ENCODE measurements around the gene MAP3K5.

MAP3K5 gene

DNA sequence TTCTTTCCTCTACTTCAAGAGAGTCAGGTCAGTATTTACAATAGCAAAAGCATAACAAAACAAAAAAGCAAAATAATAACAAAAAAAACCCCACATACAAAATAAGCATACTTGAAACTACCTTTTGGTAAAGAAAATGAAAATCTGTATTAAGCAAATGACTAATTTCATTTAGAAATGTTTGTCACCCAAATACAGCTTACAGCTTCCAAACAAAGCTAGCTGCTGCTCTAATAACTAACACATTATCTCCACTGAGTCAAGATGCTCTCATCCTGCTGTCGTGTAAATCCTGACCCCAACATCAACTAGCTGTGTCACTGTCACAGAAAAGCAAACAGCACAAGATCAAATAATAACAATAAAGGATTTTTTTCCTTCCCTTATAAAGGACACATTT is 263.8 kb downstream of the MAP3K5 start:
- DNase-seq (ENCODE audit: extremely low read depth, low read depth), result no peak

DNA sequence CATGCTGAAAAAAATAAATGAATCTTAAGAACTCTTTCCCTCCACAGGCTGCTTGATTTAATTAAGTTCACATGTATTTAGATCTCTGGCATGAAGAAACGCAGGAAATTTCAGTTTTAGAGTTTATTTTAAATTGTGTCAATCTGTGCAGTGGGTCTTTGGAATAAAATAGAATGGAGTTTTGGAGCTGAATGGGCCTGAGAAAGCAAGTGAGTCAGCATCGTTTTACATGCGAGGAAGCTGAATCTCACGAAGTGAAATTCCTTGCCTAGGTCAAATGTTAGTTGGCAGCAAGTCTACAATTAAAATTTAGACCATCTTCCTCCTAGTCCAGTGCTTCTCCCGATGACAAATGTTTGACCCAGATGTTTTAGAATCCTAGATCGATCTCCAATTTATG is 264.4 kb downstream of the MAP3K5 start:
- TF ChIP-seq, protein P1, sequence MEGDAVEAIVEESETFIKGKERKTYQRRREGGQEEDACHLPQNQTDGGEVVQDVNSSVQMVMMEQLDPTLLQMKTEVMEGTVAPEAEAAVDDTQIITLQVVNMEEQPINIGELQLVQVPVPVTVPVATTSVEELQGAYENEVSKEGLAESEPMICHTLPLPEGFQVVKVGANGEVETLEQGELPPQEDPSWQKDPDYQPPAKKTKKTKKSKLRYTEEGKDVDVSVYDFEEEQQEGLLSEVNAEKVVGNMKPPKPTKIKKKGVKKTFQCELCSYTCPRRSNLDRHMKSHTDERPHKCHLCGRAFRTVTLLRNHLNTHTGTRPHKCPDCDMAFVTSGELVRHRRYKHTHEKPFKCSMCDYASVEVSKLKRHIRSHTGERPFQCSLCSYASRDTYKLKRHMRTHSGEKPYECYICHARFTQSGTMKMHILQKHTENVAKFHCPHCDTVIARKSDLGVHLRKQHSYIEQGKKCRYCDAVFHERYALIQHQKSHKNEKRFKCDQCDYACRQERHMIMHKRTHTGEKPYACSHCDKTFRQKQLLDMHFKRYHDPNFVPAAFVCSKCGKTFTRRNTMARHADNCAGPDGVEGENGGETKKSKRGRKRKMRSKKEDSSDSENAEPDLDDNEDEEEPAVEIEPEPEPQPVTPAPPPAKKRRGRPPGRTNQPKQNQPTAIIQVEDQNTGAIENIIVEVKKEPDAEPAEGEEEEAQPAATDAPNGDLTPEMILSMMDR (IDR thresholded peaks at IDR 0.05; ENCODE audit: low read depth, low read length), result no peak
- DNase-seq (ENCODE audit: extremely low read depth, low read depth), result no peak

More for the DNA sequence above, 263.8 kb downstream of the MAP3K5 start:
- TF ChIP-seq, protein P1 (IDR thresholded peaks at IDR 0.05; ENCODE audit: low read depth, low read length), result no peak

DNA sequence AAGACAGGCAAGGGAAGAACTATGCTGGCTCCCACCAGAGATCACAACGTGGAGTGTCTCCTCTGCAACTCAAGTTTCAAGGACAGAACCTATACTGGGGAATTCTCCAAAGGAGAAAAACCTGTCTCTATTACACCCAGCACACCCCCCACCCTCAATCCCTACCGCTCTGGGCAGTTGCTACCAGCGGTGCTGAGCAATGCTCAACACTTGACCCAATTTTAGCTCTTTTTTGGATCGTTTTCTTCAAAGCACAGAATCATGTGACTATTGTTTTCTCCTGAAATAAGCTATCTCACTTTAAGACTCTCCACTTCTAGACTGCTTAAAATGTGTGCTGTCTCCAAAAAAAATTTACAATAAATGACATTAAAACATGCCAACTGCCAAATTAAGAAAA is 265.3 kb downstream of the MAP3K5 start:
- DNase-seq (ENCODE audit: extremely low read depth, low read depth), result no peak
- TF ChIP-seq, protein P1 (IDR thresholded peaks at IDR 0.05; ENCODE audit: low read depth, low read length), result no peak

DNA sequence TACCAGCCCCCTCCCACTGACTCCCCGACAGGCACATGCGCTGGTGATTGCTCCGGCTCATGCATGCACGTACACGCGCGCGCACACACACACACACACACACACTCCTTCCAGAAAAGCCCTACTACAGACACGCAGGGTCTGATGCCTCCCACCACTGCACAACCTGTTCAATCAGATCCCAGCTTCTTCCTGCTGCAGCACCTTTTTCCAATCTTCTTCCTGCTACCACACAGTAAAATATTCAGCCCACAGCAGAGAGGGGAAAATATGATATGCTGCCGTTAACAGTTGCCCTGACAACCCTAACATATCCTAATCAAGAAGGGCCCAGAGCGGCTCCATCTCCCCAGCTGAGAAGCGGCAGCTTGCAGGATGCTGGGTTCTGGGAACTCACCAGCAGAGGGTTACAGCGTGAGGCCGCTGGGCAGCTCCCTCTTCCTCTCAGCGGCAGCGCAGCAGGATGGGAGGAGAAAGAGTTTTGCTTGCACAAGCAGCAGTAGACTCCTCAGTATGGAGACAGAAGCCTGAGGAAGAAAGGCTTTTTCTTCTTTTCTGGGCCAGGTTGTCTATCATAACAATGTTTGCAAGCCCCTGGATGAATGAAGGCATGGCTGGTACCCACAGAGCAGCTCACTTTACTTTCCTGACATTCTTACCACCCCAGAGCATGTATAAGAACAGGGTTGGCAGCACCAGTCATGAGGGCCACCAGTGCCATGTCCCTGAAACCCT is 265.9 kb downstream of the MAP3K5 start:
- TF ChIP-seq, protein P1 (IDR thresholded peaks at IDR 0.05; ENCODE audit: low read depth, low read length), result peak; percentile 59
- DNase-seq (ENCODE audit: extremely low read depth, low read depth), result no peak

DNA sequence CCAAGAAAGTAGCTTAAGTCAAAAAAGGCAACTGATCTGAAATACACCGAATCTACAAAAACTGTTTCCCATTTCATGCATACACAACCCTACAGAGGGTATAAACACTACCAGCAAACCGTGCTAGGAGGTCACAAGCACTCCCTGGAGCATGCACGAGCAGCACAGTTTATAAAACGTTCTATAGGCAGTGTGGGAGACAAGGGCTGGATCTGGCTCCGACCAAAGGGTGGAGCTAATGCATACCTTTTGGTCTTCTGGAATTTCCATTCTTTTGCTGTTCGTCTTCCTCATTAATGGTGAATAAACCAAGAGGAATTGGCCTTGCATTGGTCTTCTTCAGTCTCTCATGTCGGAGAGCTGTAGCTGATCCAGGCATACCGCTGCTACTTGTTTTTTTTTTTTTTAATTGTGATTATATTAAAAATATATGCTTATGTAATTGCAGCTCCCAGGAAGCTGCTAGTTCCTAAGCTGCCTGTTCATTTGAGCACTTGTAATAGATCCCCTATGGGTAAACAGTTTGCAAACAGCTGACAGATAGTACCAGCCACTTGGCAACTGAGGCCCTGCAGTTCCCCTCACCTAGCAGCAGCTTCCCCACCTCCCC is 266.6 kb downstream of the MAP3K5 start:
- TF ChIP-seq, protein P1 (IDR thresholded peaks at IDR 0.05; ENCODE audit: low read depth, low read length), result no peak
- DNase-seq (ENCODE audit: extremely low read depth, low read depth), result no peak

DNA sequence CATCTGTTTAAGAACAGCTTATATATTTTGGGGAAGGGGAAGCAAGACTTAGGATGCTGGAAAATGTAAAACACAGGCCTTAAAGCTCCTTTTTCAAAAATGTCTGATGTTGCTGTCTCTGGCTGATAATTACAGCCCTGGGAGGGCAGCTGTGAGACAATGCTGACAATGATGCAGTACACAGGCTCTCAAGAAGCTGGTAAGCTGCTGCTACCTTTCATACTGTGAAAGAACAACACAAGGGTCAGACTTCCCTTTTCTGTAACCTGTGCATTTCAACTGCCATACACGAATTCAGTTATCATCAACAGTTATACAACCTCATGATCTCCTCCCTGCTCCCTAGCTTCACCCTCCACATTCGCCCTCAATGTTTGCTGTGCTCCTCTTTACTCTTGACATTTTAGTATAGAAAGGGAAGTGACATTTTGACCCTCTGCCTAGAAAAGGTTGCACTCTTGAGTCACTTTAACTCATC is 267.3 kb downstream of the MAP3K5 start:
- DNase-seq (ENCODE audit: extremely low read depth, low read depth), result no peak
- TF ChIP-seq, protein P1 (IDR thresholded peaks at IDR 0.05; ENCODE audit: low read depth, low read length), result no peak

DNA sequence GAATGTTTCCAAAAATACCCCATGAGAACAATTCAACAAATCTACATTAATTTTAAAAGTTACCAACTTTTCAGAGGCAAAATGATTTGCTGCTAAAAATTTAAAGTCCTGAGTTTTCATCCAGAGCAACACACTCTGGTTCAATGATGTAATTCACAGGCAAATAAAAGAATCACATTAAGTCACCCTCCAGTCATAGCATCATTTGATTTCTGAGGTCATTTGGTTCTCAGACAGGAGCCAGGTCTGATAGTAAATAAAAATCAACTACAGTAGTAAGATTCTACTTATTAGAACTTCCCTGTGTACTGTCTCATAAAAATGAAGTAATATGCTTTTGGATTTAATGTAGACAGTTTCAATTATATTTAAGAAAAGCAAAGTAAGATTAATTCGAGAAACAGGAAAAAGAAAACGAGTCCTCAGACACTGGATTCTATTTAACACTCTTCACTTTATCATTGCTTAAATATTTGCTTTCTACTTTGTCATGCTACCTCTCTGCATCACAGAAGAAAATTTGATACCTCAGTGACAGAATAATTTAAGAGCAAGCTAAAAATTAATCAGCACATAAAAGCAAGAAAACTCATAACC is 267.8 kb downstream of the MAP3K5 start:
- TF ChIP-seq, protein P1 (IDR thresholded peaks at IDR 0.05; ENCODE audit: low read depth, low read length), result no peak
- no peak for DNase-seq (ENCODE audit: extremely low read depth, low read depth)
